ENCODE data around the gene GDF2.

GRCh38 chr10:47325303-47326291, 3.3 kb downstream of the GDF2 start:
- no peak for TF ChIP-seq CTCF (IDR thresholded peaks at IDR 0.05)
- no peak for TF ChIP-seq ZFX (IDR thresholded peaks at IDR 0.05; ENCODE audit: borderline replicate concordance)

Data from 22Rv1 (cell line).